ENCODE data around the gene GNAZ.

GNAZ gene

GRCh38 chr22:23155831-23156230 is 85.5 kb downstream of the GNAZ start:
- no peak for TF ChIP-seq CTCF (IDR thresholded peaks at IDR 0.05; ENCODE audit: insufficient read depth, low read length, missing control alignments)
- POLR2A ChIA-PET, result no interaction called here
- no peak overlapping the region for H3K4me3 ChIP-seq (ENCODE audit: low read depth, low read length)
- no peak for DNase-seq (ENCODE audit: low read depth, low spot score)
- CTCF ChIA-PET, result interaction anchor here (0.8 to 3.5 kb wide), 6 partner anchors 7 to 230 kb away, joined by 3 to 16 read pairs (median 5); partner anchors contain the start of gene RAB36

GRCh38 chr22:23156286-23156685 is 86.0 kb downstream of the GNAZ start:
- POLR2A ChIA-PET, result no interaction called here
- CTCF ChIA-PET, result interaction anchor here (0.7 to 3.5 kb wide), 10 partner anchors 10 to 229 kb away, joined by 3 to 16 read pairs (median 4); partner anchors contain the start of gene RAB36
- peak; percentile 1 for TF ChIP-seq CTCF (IDR thresholded peaks at IDR 0.05; ENCODE audit: insufficient read depth, low read length, missing control alignments)
- no peak overlapping the region for H3K4me3 ChIP-seq (ENCODE audit: low read depth, low read length)
- DNase-seq (ENCODE audit: low read depth, low spot score), result no peak

GRCh38 chr22:23157560-23158515 is 87.5 kb downstream of the GNAZ start:
- ChIA-PET CTCF (interaction anchor here (1.0 to 3.5 kb wide), 9 partner anchors 13 to 124 kb away, joined by 3 to 16 read pairs (median 4); partner anchors contain the start of gene RAB36), POLR2A (interaction anchor here (0.6 kb wide), 1 partner anchor 650 kb away, joined by 3 read pairs; no protein-coding TSS in a partner anchor)

GRCh38 chr22:23158516-23159290 is 88.4 kb downstream of the GNAZ start:
- no peak overlapping the region for H3K4me3 ChIP-seq (ENCODE audit: low read depth, low read length)
- POLR2A ChIA-PET, result no interaction called here
- no peak for DNase-seq (ENCODE audit: low read depth, low spot score)
- CTCF ChIA-PET, result interaction anchor here (1.2 to 1.3 kb wide), 2 partner anchors 14 to 111 kb away, joined by 3 read pairs; no protein-coding TSS in a partner anchor
- no peak for TF ChIP-seq CTCF (IDR thresholded peaks at IDR 0.05; ENCODE audit: insufficient read depth, low read length, missing control alignments)

More at GRCh38 chr22:23157560-23158515, 87.5 kb downstream of the GNAZ start:
- DNase-seq (ENCODE audit: low read depth, low spot score), result no peak
- H3K4me3 ChIP-seq (ENCODE audit: low read depth, low read length), result no peak overlapping the region
- no peak for TF ChIP-seq CTCF (IDR thresholded peaks at IDR 0.05; ENCODE audit: insufficient read depth, low read length, missing control alignments)

- DNase-seq (ENCODE audit: low read depth, low spot score), result no peak
- POLR2A ChIA-PET, result no interaction called here
- CTCF ChIA-PET, result interaction anchor here (1.2 kb wide), 1 partner anchor 13 kb away, joined by 3 read pairs; no protein-coding TSS in a partner anchor
- H3K4me3 ChIP-seq (ENCODE audit: low read depth, low read length), result no peak overlapping the region
- no peak for TF ChIP-seq CTCF (IDR thresholded peaks at IDR 0.05; ENCODE audit: insufficient read depth, low read length, missing control alignments)
These were observed 88.9 kb downstream of the GNAZ start for GRCh38 chr22:23159291-23159630.

All from AG04449 (cell line).